Astrocyte (in vitro differentiated cells and primary cell): ENCODE results near the gene EBLN1. TPM values are rescaled to one million over a fixed set of nuclear protein-coding genes. Genes with fewer than 3 reads are reported as not detected.

Experiments used
- DNase-seq: peaks from one replicate; pipeline ENCODE4 v3.0.0-alpha.2; 2010; ENCODE audit warnings: low read depth
- FAIRE-seq: peaks from 2 replicates; lab custom pipeline; 2011; peaks lifted over from hg19 to GRCh38; lab: Jason Lieb, UNC
- H2AFZ ChIP-seq: 2 replicates; pipeline ENCODE4 v1.6.0; 2012; ENCODE audit warnings: low read depth, low read length, inconsistent platforms
- H3K27ac ChIP-seq: 2 replicates; pipeline ENCODE4 v1.5.1; 2011; ENCODE audit warnings: low read depth, low read length, inconsistent platforms
- H3K27me3 ChIP-seq: 2 replicates; pipeline ENCODE4 v1.6.0; 2011; ENCODE audit warnings: low read length, inconsistent platforms; ENCODE audit not compliant: insufficient read depth
- H3K36me3 ChIP-seq: 2 replicates; pipeline ENCODE4 v1.5.1; 2011; ENCODE audit warnings: low read length, inconsistent platforms; ENCODE audit not compliant: insufficient read depth
- H3K4me1 ChIP-seq: 2 replicates; pipeline ENCODE4 v1.5.1; 2011; ENCODE audit warnings: low read length, inconsistent platforms; ENCODE audit not compliant: insufficient read depth
- H3K4me2 ChIP-seq: 2 replicates; pipeline ENCODE4 v1.6.0; 2012; ENCODE audit warnings: low read length, inconsistent platforms
- H3K4me3 ChIP-seq: 2 replicates; pipeline ENCODE4 v1.5.1; 2011; ENCODE audit warnings: low read depth, mild to moderate bottlenecking, low read length, inconsistent platforms; ENCODE audit not compliant: insufficient read depth
- H3K79me2 ChIP-seq: 2 replicates; pipeline ENCODE4 v1.6.0; 2012; ENCODE audit warnings: mild to moderate bottlenecking, low read length, inconsistent platforms; ENCODE audit not compliant: insufficient read depth
- H3K9ac ChIP-seq: 2 replicates; pipeline ENCODE4 v1.6.0; 2012; ENCODE audit warnings: mild to moderate bottlenecking, low read length, inconsistent platforms
- H3K9me3 ChIP-seq: 2 replicates; pipeline ENCODE4 v1.5.1; 2012; ENCODE audit warnings: low read depth, mild to moderate bottlenecking, low read length, inconsistent platforms; ENCODE audit not compliant: insufficient read depth
- H4K20me1 ChIP-seq: 2 replicates; pipeline ENCODE4 v1.6.0; 2012; ENCODE audit warnings: low read length, inconsistent platforms; ENCODE audit not compliant: insufficient read depth
- H3K27ac Mint-ChIP-seq: one replicate; pipeline ENCODE4 v1.8.0; 2021; ENCODE audit warnings: mild to moderate bottlenecking, mixed read lengths; ENCODE audit not compliant: unreplicated experiment
- H3K27me3 Mint-ChIP-seq: one replicate; pipeline ENCODE4 v1.8.0; 2021; ENCODE audit warnings: low read depth, mixed read lengths; ENCODE audit not compliant: unreplicated experiment
- H3K36me3 Mint-ChIP-seq: one replicate; pipeline ENCODE4 v1.8.0; 2021; ENCODE audit warnings: low read depth, mixed read lengths; ENCODE audit not compliant: unreplicated experiment
- H3K4me1 Mint-ChIP-seq: one replicate; pipeline ENCODE4 v1.8.0; 2021; ENCODE audit warnings: low read depth, mixed read lengths; ENCODE audit not compliant: unreplicated experiment
- H3K4me3 Mint-ChIP-seq: one replicate; pipeline ENCODE4 v1.8.0; 2021; ENCODE audit warnings: mild to moderate bottlenecking, moderate library complexity, mixed read lengths; ENCODE audit not compliant: unreplicated experiment
- H3K9me3 Mint-ChIP-seq: one replicate; pipeline ENCODE4 v1.8.0; 2021; ENCODE audit warnings: mild to moderate bottlenecking, mixed read lengths; ENCODE audit not compliant: unreplicated experiment
- CTCF ChIP-seq: IDR thresholded peaks from 2 replicates; pipeline ENCODE4 v1.5.1; 2011; ENCODE audit warnings: low read depth, mild to moderate bottlenecking, inconsistent platforms, low read length, moderate library complexity; ENCODE audit not compliant: insufficient read depth
- EZH2 ChIP-seq: IDR thresholded peaks from 2 replicates; pipeline ENCODE4 v1.6.1; 2012; ENCODE audit warnings: mild to moderate bottlenecking, low read length, inconsistent platforms; ENCODE audit not compliant: insufficient read depth
- total RNA-seq: library from RNA; stranded (reverse); gene quantifications from 2 replicates; pipeline ENCODE4 v1.2.1, GENCODE V29; 2021

The EBLN1 gene
- total RNA-seq, 1 donor from 2014 or later, result not detected

- peaks cover 44% of the 10 kb centered on the region for H3K27me3 Mint-ChIP-seq
Measured at GRCh38 chr10:22252801-22253579, 35.2 kb upstream of the EBLN1 start.

DNA sequence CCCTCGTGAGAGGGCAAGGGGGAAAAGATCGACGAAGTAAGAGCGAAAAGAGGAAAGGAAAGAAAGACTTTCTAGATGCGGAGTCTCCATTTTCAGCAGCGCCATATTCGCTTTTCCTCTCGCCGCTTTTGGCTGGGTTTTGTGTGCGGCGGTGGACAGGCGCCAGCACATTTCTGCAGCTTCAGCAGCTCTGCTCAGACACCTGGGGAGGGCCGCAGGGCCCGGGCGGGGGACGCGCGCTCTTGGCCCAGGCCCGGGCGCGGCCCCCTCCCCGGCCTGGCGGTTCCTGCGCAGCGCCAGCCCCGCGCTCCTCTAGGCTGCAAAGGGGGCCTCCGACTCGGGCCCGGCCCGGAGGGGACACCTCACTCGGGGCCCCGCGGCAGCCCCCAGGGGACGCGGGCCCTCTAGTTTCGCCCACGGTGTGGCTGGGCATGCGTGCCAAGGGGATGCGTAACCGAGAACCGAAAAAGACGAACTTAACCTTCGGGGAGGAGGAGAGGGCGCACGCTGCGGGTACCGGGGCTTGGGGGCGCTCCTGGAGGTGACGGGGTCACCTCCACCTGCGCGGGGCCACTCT lies 34.5 kb upstream of the EBLN1 start:
- no peaks in the 10 kb centered on the region for H3K36me3 Mint-ChIP-seq
- Histone ChIP-seq H3K4me2 (peak overlapping the region; percentile 99), H3K4me1 (peaks cover 3% of the 10 kb centered on the region), H3K79me2 (no peaks in the 10 kb centered on the region), H4K20me1 (no peaks in the 10 kb centered on the region), H3K4me3 (peak overlapping the region; percentile 78), H3K9ac (peak overlapping the region; percentile 89), H3K9me3 (no peaks in the 10 kb centered on the region), H3K27ac (peak overlapping the region; percentile 76), H3K36me3 (no peaks in the 10 kb centered on the region), H3K27me3 (peaks cover 13% of the 10 kb centered on the region), H2AFZ (peak overlapping the region; percentile 97)
- H3K27me3 Mint-ChIP-seq, result peaks cover 41% of the 10 kb centered on the region
- TF ChIP-seq CTCF, result no peak
- TF ChIP-seq EZH2, result no peak
- peak overlapping the region; percentile 47 for H3K27ac Mint-ChIP-seq
- H3K9me3 Mint-ChIP-seq, result no peaks in the 10 kb centered on the region
- peak; percentile 46 for DNase-seq
- FAIRE-seq, result no peak
- no peaks in the 10 kb centered on the region for H3K4me1 Mint-ChIP-seq
- H3K4me3 Mint-ChIP-seq, result peak overlapping the region; percentile 92

More at GRCh38 chr10:22252801-22253579, 35.2 kb upstream of the EBLN1 start:
- peak overlapping the region; percentile 99 for H3K4me2 ChIP-seq
- H3K4me1 ChIP-seq, result no peaks in the 10 kb centered on the region
- Mint-ChIP-seq H3K27ac (no peak overlapping the region), H3K9me3 (no peaks in the 10 kb centered on the region), H3K4me3 (peak overlapping the region; percentile 76), H3K36me3 (no peaks in the 10 kb centered on the region), H3K4me1 (no peaks in the 10 kb centered on the region)
- peak overlapping the region; percentile 78 for H3K4me3 ChIP-seq
- peak overlapping the region; percentile 89 for H3K9ac ChIP-seq
- DNase-seq (peak; percentile 8), FAIRE-seq (no peak)
- TF ChIP-seq CTCF (no peak), EZH2 (peak; percentile 23)
- H3K79me2 ChIP-seq, result no peaks in the 10 kb centered on the region
- H3K9me3 ChIP-seq, result no peaks in the 10 kb centered on the region
- no peak overlapping the region for H3K27ac ChIP-seq
- H2AFZ ChIP-seq, result peak overlapping the region; percentile 97
- H4K20me1 ChIP-seq, result no peaks in the 10 kb centered on the region
- no peaks in the 10 kb centered on the region for H3K36me3 ChIP-seq
- H3K27me3 ChIP-seq, result peaks cover 16% of the 10 kb centered on the region
